K562 (cell line): ENCODE measurements around the gene NDUFS5. TPM values are rescaled to one million over a fixed set of nuclear protein-coding genes. Genes with fewer than 3 reads are reported as not detected.

Experiments
- ATAC-seq: fragments of 200-7000 bp; cut with Tn5 transposase; 3 replicates; pipeline ENCODE4 v1.9.1; 2020; ENCODE audit warnings: moderate library complexity
- BruUV-seq: library from RNA; stranded (reverse); fragments of 400-500 nt; replicated peaks from 2 replicates; lab custom pipeline; 2021; lab: Mats Ljungman, UMichigan
- CTCF ChIA-PET: fragments of 300-600 bp; formaldehyde crosslinking; extraction: SDS; loops from one replicate; lab custom pipeline; 2021; ENCODE audit warnings: low intra/inter-chr PET ratio; lab: Yijun Ruan, JAX
- POLR2A ChIA-PET: fragments of 300-600, 350-650 bp; sonication (Branson Sonifier 250); formaldehyde crosslinking; extraction: SDS; loops from one replicate; lab custom pipeline; 2021; ENCODE audit warnings: antibody characterized with exemption, inconsistent platforms; lab: Yijun Ruan, JAX
- DNase-seq, 4 experiments: peaks; one replicate each; pipeline versions ENCODE4 v3.0.0 to v3.0.0-alpha.2; 2011 to 2018; ENCODE audit warnings: low spot score in 3 of 4, mixed read lengths in 3 of 4; ENCODE audit errors: extremely low read depth in 1 of 4
- FAIRE-seq: peaks from 2 replicates; lab custom pipeline; 2011; peaks lifted over from hg19 to GRCh38; lab: Jason Lieb, UNC
- H2AFZ ChIP-seq: 2 replicates; pipeline ENCODE4 v1.6.0; 2011; ENCODE audit warnings: low read depth, low read length, control low read depth, inconsistent platforms
- H3K27ac ChIP-seq: fragments of 200-600 bp; 3 replicates; pipeline ENCODE4 v1.8.0; 2011; ENCODE audit warnings: low read depth, mild to moderate bottlenecking, control low read depth, inconsistent platforms, low read length, moderate library complexity, mixed read lengths; ENCODE audit errors: extremely low read depth
- H3K27me3 ChIP-seq, 2 experiments: fragments of 300-600 bp in 1 of 2; 2 replicates in 1 of 2; 3 replicates in 1 of 2; pipeline versions ENCODE4 v1.6.0 to v1.8.0; 2011; ENCODE audit warnings: inconsistent platforms in 2 of 2, low read length in 2 of 2, mild to moderate bottlenecking in 1 of 2, mixed read lengths in 1 of 2, moderate library complexity in 1 of 2; ENCODE audit not compliant: control insufficient read depth in 2 of 2, insufficient read depth in 2 of 2
- H3K36me3 ChIP-seq: fragments of 300-600 bp; 3 replicates; pipeline ENCODE4 v1.8.0; 2011; ENCODE audit warnings: mild to moderate bottlenecking, low read length, inconsistent platforms; ENCODE audit not compliant: control insufficient read depth, insufficient read depth
- H3K4me1 ChIP-seq, 2 experiments: fragments of 200-600 bp in 1 of 2; replicated peaks in 1 of 2; 2 replicates in 1 of 2; 3 replicates in 1 of 2; pipeline versions ENCODE4 v1.5.1 to v1.8.0; 2011; ENCODE audit warnings: inconsistent platforms in 2 of 2, low read length in 2 of 2, mild to moderate bottlenecking in 1 of 2, mixed read lengths in 1 of 2, moderate library complexity in 1 of 2; ENCODE audit not compliant: control insufficient read depth in 2 of 2, insufficient read depth in 2 of 2
- H3K4me2 ChIP-seq: 2 replicates; pipeline ENCODE4 v1.6.1; 2011; ENCODE audit warnings: low read length, control low read depth, inconsistent platforms, mixed read lengths; ENCODE audit not compliant: insufficient read depth
- H3K4me3 ChIP-seq: fragments of 200-600 bp; sonication (generic), shearing (Covaris generic); 2 replicates; pipeline ENCODE4 v1.5.1; 2016; ENCODE audit warnings: control low read depth, inconsistent platforms
- H3K79me2 ChIP-seq: fragments of 200-600 bp; 3 replicates; pipeline ENCODE4 v1.8.0; 2011; ENCODE audit warnings: low read length, inconsistent platforms; ENCODE audit not compliant: control insufficient read depth, insufficient read depth
- H3K9ac ChIP-seq, 2 experiments: 2 replicates each; pipeline versions ENCODE4 v1.6.0 to v1.6.1; 2011; ENCODE audit warnings: low read depth in 2 of 2, low read length in 2 of 2, control low read depth in 1 of 2, inconsistent platforms in 1 of 2, mild to moderate bottlenecking in 1 of 2, mixed read lengths in 1 of 2; ENCODE audit not compliant: insufficient read depth in 1 of 2
- H3K9me1 ChIP-seq: one replicate; pipeline ENCODE4 v1.6.0; 2011; ENCODE audit warnings: inconsistent platforms, mild to moderate bottlenecking, low read length, moderate library complexity; ENCODE audit not compliant: control insufficient read depth, insufficient read depth
- H3K9me3 ChIP-seq: replicated peaks from 2 replicates; pipeline ENCODE4 v1.5.1; 2011; ENCODE audit warnings: low read depth, low read length, inconsistent platforms; ENCODE audit not compliant: control insufficient read depth, insufficient read depth
- H4K20me1 ChIP-seq: replicated peaks from 2 replicates; pipeline ENCODE4 v1.6.1; 2011; ENCODE audit warnings: low read length, inconsistent platforms, mixed read lengths; ENCODE audit not compliant: control insufficient read depth, insufficient read depth
- BACH1 ChIP-seq: fragments of 200-800 bp; sonication (Bioruptor generic); IDR thresholded peaks from 2 replicates; pipeline ENCODE4 v1.6.1; 2016; ENCODE audit warnings: missing genetic modification characterization, missing compliant biosample characterization
- BDP1 ChIP-seq: IDR thresholded peaks from 3 replicates; pipeline ENCODE4 v1.6.1; 2011; ENCODE audit not compliant: insufficient read length, insufficient read depth
- BMI1 ChIP-seq: fragments of 150-350 bp; IDR thresholded peaks from 2 replicates; pipeline ENCODE4 v1.6.1; 2014; ENCODE audit warnings: low read length
- HMGN3 ChIP-seq: IDR thresholded peaks from 2 replicates; pipeline ENCODE4 v1.6.1; 2011; ENCODE audit warnings: borderline replicate concordance, low read depth, mild to moderate bottlenecking, mixed read lengths, low read length; ENCODE audit not compliant: insufficient read length; ENCODE audit errors: extremely low read depth
- KDM1A ChIP-seq, 2 experiments: fragments of 450-650 bp; IDR thresholded peaks; 2 replicates each; pipeline ENCODE4 v1.6.1; 2016; ENCODE audit warnings: mild to moderate bottlenecking in 2 of 2
- MECOM ChIP-seq: fragments of 250-450 bp; sonication (Bioruptor Pico); IDR thresholded peaks from 2 replicates; pipeline ENCODE4 v1.8.0; 2022; ENCODE audit warnings: inconsistent platforms
- MED1 ChIP-seq: sonication (generic); formaldehyde crosslinking; IDR thresholded peaks from 2 replicates; pipeline ENCODE4 v1.8.1; 2023; ENCODE audit warnings: missing genetic modification reagents, borderline replicate concordance
- NR2C1 ChIP-seq, 2 experiments: fragments of 450-650 bp; IDR thresholded peaks; 2 replicates each; pipeline ENCODE4 v1.6.1; 2017; ENCODE audit warnings: mild to moderate bottlenecking in 2 of 2, antibody characterized with exemption in 1 of 2, inconsistent platforms in 1 of 2, missing compliant biosample characterization in 1 of 2, missing genetic modification characterization in 1 of 2
- SAP30 ChIP-seq: fragments of 200-600 bp; sonication (generic); IDR thresholded peaks from 2 replicates; pipeline ENCODE4 v1.6.1; 2012; ENCODE audit warnings: borderline replicate concordance, low read depth, mild to moderate bottlenecking, moderate library complexity, low read length, control low read depth, inconsistent platforms; ENCODE audit not compliant: insufficient read depth, poor library complexity, severe bottlenecking
- TGIF2 ChIP-seq: sonication (generic); formaldehyde crosslinking; IDR thresholded peaks from 2 replicates; pipeline ENCODE4 v1.8.1; 2022; ENCODE audit warnings: mild to moderate bottlenecking, missing genetic modification reagents, moderate library complexity
- ZC3H8 ChIP-seq: fragments of 450-650 bp; IDR thresholded peaks from 2 replicates; pipeline ENCODE4 v1.6.1; 2017
- ZNF253 ChIP-seq: fragments of 250-450 bp; sonication (Bioruptor Pico); conservative IDR thresholded peaks from 2 replicates; pipeline ENCODE4 v1.6.1; 2021; ENCODE audit warnings: mild to moderate bottlenecking
- ZNF717 ChIP-seq: fragments of 250-450 bp; sonication (Bioruptor Pico); IDR thresholded peaks from 2 replicates; pipeline ENCODE4 v1.5.0; 2021
- WGBS: fragments of 100-300 bp; shearing (Covaris generic); methylation state at CpG from one replicate; pipeline ENCODE4 v1.1.6; 2016; ENCODE audit warnings: low coverage, mixed read lengths; ENCODE audit not compliant: insufficient coverage; ENCODE audit errors: missing lambda C conversion rate; 5-methylcytosine and 5-hydroxymethylcytosine counted together
- in situ Hi-C: fragments of 300-500 bp; cut with MboI; formaldehyde crosslinking; loops from 4 replicates; pipeline ENCODE4 v1.15.0; 2018; ENCODE audit warnings: inconsistent platforms, mixed read lengths
- intact Hi-C: fragments of 100-400 bp; cut with micrococcal nuclease; formaldehyde crosslinking; loops from 2 replicates; pipeline ENCODE4 v1.14.2; 2022
- polyA plus RNA-seq, 8 experiments: library from polyadenylated mRNA; depleted of rRNA in 4 of 8; stranded (reverse) in 5 of 8; unstranded in 3 of 8; fragments of >200 nt; fragmentation: Nextera tagmentation in 2 of 8; fragmentation: Illumina TruSeq in 1 of 8; extraction: Ambion mirVana in 2 of 8; extraction: Trizol in 1 of 8; gene quantifications; 2 replicates each; pipeline versions ENCODE4 v1.2.1 to v1.2.3, GENCODE V29; 2011 to 2014; ENCODE audit warnings: inconsistent platforms in 1 of 8, missing spikeins in 1 of 8
- total RNA-seq, 7 experiments: library from RNA; depleted of rRNA in 6 of 7; stranded (reverse); fragments of >200 nt in 6 of 7; fragmentation: Illumina TruSeq in 2 of 7; extraction: Trizol in 2 of 7; gene quantifications; 2 replicates each; pipeline versions ENCODE4 v1.2.1 to v1.2.3, GENCODE V29; 2011 to 2021; ENCODE audit warnings: low replicate concordance in 1 of 7
- TF ChIP-seq, protein P1 (sequence below): sonication (generic); formaldehyde crosslinking; IDR thresholded peaks from 2 replicates; pipeline ENCODE4 v1.8.0; 2023; ENCODE audit warnings: missing genetic modification reagents, mild to moderate bottlenecking, borderline replicate concordance
- TF ChIP-seq, protein P2 (sequence below), 2 experiments: IDR thresholded peaks; 2 replicates each; pipeline ENCODE4 v1.6.1; 2011; ENCODE audit warnings: borderline replicate concordance in 1 of 2, control low read depth in 1 of 2, low read depth in 1 of 2, low read length in 1 of 2, mild to moderate bottlenecking in 1 of 2, mixed read lengths in 1 of 2, moderate library complexity in 1 of 2; ENCODE audit not compliant: insufficient read depth in 1 of 2, insufficient read length in 1 of 2, poor library complexity in 1 of 2, severe bottlenecking in 1 of 2; ENCODE audit errors: extremely low read depth in 1 of 2

Gene NDUFS5
- total and polyA plus RNA-seq, 9 of the 15 experiments (the other 6 are each of a cell fraction or from before 2014, with no cell fraction given) = 499 to 2,737 (median 1,281) TPM

DNA sequence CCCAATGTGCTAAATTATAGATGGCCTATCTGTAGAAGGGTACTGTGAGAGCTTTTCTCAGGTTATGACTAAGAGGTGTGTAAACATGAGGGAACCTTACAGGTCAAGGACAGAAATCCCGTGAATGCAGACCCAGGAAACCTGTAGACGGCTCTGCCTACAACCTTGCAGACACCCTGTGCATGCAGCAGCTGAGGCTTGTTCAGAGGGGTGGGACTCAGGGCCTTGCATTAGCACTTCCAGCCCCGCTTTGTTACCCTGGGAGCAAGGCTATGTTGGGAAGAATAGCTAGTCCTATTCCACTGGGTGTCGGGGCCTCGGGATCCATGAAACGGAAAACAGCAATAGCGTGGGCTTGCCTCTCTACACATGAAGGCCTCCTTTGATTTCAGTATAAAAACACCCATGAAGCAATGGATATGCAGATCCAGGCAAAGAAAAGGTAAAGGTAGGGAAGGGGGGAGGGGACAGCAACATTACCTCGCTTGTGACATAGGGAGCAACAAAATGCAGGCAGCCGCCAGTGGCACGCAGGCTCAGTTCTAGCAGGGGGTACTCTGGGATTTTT, 9.5 kb upstream of the NDUFS5 start (continued):
- no peak for TF ChIP-seq HMGN3
- TF ChIP-seq TGIF2 (CRISPR knock-in tag) = no peak
- no peak for TF ChIP-seq ZC3H8
- no peak for TF ChIP-seq MECOM
- TF ChIP-seq SAP30 = no peak

DNA sequence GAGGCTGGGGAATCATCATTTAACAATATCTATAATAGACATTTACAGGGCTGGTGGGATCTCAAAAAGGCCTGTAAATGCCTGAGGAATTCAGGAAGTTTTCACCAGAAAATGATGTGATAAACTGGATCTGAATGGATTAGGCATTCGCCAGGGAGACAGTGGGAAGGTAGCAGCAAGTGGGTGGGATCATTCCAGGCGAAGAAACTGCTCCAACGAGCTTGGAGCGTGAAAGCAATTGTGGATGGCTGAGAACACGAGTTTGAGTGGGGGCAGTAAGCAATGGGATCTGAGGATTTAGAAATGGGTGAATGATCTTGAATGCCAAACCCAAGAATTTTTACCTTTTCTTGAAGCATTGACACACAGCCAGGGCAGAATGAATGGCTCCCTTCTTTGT, 8.9 kb upstream of the NDUFS5 start:
- BruUV-seq = no TSS peak
- Histone ChIP-seq H3K27me3 (no peaks in the 10 kb centered on the region), H3K9ac (no peak overlapping the region), H3K9me1 (no peaks in the 10 kb centered on the region), H3K4me3 (no peak overlapping the region), H3K79me2 (no peaks in the 10 kb centered on the region), H3K4me2 (no peak overlapping the region), H3K27ac (no peak overlapping the region), H3K9me3 (no peaks in the 10 kb centered on the region), H4K20me1 (no peaks in the 10 kb centered on the region), H3K36me3 (no peaks in the 10 kb centered on the region), H2AFZ (no peak overlapping the region), H3K4me1 (peaks cover 0 to 3% of the 10 kb centered on the region in 2 experiments; a peak in 2 of 5 replicates)
- ChIA-PET POLR2A (interaction anchor here (1.5 kb wide), 1 partner anchor 9 kb away, joined by 5 read pairs; the partner anchor contains the start of gene NDUFS5), CTCF (no interaction called here)
- peak; percentile 15 for FAIRE-seq
- DNase-seq = no peak
- in situ Hi-C loops = no loop called here
- intact Hi-C loops = no loop called here
- ATAC-seq = no peak
- 42% methylated on average over 5 of the region's 5 CpGs for WGBS
- TF ChIP-seq BDP1 = no peak
- TF ChIP-seq ZNF717 (CRISPR knock-in tag) = no peak
- TF ChIP-seq, protein P1, sequence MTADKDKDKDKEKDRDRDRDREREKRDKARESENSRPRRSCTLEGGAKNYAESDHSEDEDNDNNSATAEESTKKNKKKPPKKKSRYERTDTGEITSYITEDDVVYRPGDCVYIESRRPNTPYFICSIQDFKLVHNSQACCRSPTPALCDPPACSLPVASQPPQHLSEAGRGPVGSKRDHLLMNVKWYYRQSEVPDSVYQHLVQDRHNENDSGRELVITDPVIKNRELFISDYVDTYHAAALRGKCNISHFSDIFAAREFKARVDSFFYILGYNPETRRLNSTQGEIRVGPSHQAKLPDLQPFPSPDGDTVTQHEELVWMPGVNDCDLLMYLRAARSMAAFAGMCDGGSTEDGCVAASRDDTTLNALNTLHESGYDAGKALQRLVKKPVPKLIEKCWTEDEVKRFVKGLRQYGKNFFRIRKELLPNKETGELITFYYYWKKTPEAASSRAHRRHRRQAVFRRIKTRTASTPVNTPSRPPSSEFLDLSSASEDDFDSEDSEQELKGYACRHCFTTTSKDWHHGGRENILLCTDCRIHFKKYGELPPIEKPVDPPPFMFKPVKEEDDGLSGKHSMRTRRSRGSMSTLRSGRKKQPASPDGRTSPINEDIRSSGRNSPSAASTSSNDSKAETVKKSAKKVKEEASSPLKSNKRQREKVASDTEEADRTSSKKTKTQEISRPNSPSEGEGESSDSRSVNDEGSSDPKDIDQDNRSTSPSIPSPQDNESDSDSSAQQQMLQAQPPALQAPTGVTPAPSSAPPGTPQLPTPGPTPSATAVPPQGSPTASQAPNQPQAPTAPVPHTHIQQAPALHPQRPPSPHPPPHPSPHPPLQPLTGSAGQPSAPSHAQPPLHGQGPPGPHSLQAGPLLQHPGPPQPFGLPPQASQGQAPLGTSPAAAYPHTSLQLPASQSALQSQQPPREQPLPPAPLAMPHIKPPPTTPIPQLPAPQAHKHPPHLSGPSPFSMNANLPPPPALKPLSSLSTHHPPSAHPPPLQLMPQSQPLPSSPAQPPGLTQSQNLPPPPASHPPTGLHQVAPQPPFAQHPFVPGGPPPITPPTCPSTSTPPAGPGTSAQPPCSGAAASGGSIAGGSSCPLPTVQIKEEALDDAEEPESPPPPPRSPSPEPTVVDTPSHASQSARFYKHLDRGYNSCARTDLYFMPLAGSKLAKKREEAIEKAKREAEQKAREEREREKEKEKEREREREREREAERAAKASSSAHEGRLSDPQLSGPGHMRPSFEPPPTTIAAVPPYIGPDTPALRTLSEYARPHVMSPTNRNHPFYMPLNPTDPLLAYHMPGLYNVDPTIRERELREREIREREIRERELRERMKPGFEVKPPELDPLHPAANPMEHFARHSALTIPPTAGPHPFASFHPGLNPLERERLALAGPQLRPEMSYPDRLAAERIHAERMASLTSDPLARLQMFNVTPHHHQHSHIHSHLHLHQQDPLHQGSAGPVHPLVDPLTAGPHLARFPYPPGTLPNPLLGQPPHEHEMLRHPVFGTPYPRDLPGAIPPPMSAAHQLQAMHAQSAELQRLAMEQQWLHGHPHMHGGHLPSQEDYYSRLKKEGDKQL = no peak
- TF ChIP-seq, protein P2, sequence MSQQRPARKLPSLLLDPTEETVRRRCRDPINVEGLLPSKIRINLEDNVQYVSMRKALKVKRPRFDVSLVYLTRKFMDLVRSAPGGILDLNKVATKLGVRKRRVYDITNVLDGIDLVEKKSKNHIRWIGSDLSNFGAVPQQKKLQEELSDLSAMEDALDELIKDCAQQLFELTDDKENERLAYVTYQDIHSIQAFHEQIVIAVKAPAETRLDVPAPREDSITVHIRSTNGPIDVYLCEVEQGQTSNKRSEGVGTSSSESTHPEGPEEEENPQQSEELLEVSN (IDR thresholded peaks at IDR 0.05; ENCODE audit: borderline replicate concordance in 1 of 2, extremely low read depth in 1 of 2, insufficient read depth in 1 of 2, insufficient read length in 1 of 2, low read depth in 1 of 2, low read length in 1 of 2, poor library complexity in 1 of 2, severe bottlenecking in 1 of 2) = no peak
- TF ChIP-seq NR2C1 (IDR thresholded peaks at IDR 0.05) = no peak
- TF ChIP-seq NR2C1 (tag; IDR thresholded peaks at IDR 0.05) = no peak
- no peak for TF ChIP-seq ZNF253 (CRISPR knock-in tag)
- TF ChIP-seq BMI1 = no peak
- no peak for TF ChIP-seq BACH1 (tag)
- TF ChIP-seq KDM1A (IDR thresholded peaks at IDR 0.05) = no peak
- no peak for TF ChIP-seq MED1
